Sigmoid colon (tissue), 4 donors: ENCODE data around the gene RELL1.

Experiments used
- POLR2A ChIP-seq, 2 donors: fragments of 450-650 bp; IDR thresholded peaks; one replicate each; pipeline ENCODE4 v1.6.1; 2016; ENCODE audit warnings: antibody characterized with exemption in 2 of 2, mild to moderate bottlenecking in 2 of 2, moderate library complexity in 2 of 2
- POLR2AphosphoS5 ChIP-seq, 4 donors: sonication (generic); formaldehyde crosslinking; IDR thresholded peaks; one replicate each; pipeline ENCODE4 v1.6.1; 2017; ENCODE audit warnings: antibody characterized with exemption in 4 of 4
- TF ChIP-seq, protein P1 (sequence below), 4 experiments: fragments of 450-650 bp in 3 of 4; fragments of 200-600 bp in 1 of 4; IDR thresholded peaks; one replicate each; pipeline ENCODE4 v1.5.1; 2016 to 2019; ENCODE audit warnings: antibody characterized with exemption in 4 of 4, mild to moderate bottlenecking in 3 of 4, moderate library complexity in 2 of 4

DNA sequence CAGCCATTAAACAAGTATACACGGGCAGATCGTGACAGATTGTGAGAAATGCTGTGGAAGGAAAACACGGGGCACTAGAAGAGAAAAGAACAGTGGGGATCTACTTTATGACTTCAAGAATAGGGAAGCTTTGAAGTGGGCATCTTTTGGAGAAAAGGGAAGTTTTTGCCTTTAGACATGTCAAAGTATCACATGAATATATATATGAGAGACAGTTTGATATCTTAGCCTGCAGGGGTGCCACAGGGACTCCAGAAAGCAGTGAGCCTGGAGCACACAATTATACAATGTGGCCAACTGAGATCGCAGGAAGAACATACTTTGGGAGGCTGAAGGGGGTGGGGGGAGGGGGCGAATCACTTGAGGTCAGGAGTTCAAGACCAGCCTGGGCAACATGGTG is 35.7 kb downstream of the RELL1 start:
- TF ChIP-seq, protein P1, sequence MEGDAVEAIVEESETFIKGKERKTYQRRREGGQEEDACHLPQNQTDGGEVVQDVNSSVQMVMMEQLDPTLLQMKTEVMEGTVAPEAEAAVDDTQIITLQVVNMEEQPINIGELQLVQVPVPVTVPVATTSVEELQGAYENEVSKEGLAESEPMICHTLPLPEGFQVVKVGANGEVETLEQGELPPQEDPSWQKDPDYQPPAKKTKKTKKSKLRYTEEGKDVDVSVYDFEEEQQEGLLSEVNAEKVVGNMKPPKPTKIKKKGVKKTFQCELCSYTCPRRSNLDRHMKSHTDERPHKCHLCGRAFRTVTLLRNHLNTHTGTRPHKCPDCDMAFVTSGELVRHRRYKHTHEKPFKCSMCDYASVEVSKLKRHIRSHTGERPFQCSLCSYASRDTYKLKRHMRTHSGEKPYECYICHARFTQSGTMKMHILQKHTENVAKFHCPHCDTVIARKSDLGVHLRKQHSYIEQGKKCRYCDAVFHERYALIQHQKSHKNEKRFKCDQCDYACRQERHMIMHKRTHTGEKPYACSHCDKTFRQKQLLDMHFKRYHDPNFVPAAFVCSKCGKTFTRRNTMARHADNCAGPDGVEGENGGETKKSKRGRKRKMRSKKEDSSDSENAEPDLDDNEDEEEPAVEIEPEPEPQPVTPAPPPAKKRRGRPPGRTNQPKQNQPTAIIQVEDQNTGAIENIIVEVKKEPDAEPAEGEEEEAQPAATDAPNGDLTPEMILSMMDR (IDR thresholded peaks at IDR 0.05): no peak
- TF ChIP-seq POLR2A (IDR thresholded peaks at IDR 0.05): no peak
- TF ChIP-seq POLR2AphosphoS5 (IDR thresholded peaks at IDR 0.05): no peak
